ENCODE results near the gene TMEM209. TPM values are rescaled to one million over a fixed set of nuclear protein-coding genes. Genes with fewer than 3 reads are reported as not detected.

Gene TMEM209
- polyA plus RNA-seq, 1 donor (not counting 4 experiments of a cell fraction or from before 2014, with no cell fraction given): 20.0 TPM

DNA sequence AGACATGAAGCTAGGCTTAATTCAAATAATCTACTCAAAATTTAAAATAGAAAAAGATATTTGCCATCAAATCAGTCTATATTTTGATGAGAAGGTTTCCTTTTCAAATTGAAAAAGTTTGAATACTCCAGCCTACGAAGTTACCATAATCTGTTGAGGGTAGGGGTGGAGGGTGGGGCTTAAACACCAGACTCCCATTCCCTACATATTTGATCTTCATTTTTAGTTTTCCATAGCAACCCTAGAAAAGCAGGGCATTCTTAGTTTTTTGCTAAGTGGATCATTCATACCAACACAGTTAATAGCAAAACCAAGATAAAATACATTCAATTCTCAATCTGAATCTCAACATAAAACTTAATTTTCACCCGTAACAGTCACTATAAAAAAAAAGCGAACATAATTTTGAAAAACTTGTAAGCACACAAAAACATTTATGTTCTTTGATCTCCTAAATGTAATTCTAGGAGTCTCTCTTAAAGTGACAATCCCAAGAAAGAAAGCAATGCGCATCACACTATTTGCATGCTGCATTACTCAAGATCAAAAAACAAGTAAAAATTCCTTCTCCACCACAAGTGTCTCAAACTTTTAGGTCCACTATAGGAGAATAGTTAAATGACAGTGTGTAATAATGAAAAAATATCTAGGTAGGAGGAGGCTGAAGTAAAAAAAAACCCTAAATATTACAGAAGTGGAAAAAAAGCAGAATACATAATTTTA, 30.8 kb downstream of the TMEM209 start:
- Histone ChIP-seq H3K27me3 (ENCODE audit: control insufficient read depth, extremely low read depth, insufficient read depth, low read length) (no peaks in the 10 kb centered on the region), H3K9me1 (ENCODE audit: control insufficient read depth, extremely low read depth, insufficient read depth, low read length) (no peaks in the 10 kb centered on the region), H3K9me3 (ENCODE audit: control insufficient read depth, low read depth, low read length) (no peaks in the 10 kb centered on the region), H3K4me1 (ENCODE audit: control insufficient read depth, extremely low read depth, insufficient read depth, low read length) (no peaks in the 10 kb centered on the region), H3K27ac (ENCODE audit: control insufficient read depth, insufficient read depth, low read length) (no peak overlapping the region), H3K79me2 (ENCODE audit: control insufficient read depth, insufficient read depth, low read length) (no peaks in the 10 kb centered on the region), H3K9ac (ENCODE audit: control insufficient read depth, extremely low read depth, insufficient read depth, low read length) (no peak overlapping the region), H4K20me1 (ENCODE audit: control insufficient read depth, extremely low read depth, insufficient read depth, low read length) (no peaks in the 10 kb centered on the region), H3K4me2 (ENCODE audit: control insufficient read depth, extremely low read depth, insufficient read depth, low read depth, low read length) (no peak overlapping the region), H3K36me3 (ENCODE audit: control insufficient read depth in 2 of 2, extremely low read depth in 1 of 2, insufficient read depth in 2 of 2, low read length in 2 of 2) (peaks cover 6 to 7% of the 10 kb centered on the region in 2 experiments), H3K4me3 (ENCODE audit: control insufficient read depth in 2 of 3, extremely low read depth in 1 of 3, insufficient read depth in 2 of 3, low read depth in 1 of 3, low read length in 3 of 3) (no peak overlapping the region), H2AFZ (ENCODE audit: control insufficient read depth, low read length) (no peak overlapping the region)
- no peak for FAIRE-seq
- dilution Hi-C loops (cut with MboI; ENCODE audit: extremely low pct_ligation_motif_present, low sequenced_read_pairs): no loop called here
- DNase-seq (ENCODE audit: low read depth, low spot score): no peak
- TF ChIP-seq, protein P1, sequence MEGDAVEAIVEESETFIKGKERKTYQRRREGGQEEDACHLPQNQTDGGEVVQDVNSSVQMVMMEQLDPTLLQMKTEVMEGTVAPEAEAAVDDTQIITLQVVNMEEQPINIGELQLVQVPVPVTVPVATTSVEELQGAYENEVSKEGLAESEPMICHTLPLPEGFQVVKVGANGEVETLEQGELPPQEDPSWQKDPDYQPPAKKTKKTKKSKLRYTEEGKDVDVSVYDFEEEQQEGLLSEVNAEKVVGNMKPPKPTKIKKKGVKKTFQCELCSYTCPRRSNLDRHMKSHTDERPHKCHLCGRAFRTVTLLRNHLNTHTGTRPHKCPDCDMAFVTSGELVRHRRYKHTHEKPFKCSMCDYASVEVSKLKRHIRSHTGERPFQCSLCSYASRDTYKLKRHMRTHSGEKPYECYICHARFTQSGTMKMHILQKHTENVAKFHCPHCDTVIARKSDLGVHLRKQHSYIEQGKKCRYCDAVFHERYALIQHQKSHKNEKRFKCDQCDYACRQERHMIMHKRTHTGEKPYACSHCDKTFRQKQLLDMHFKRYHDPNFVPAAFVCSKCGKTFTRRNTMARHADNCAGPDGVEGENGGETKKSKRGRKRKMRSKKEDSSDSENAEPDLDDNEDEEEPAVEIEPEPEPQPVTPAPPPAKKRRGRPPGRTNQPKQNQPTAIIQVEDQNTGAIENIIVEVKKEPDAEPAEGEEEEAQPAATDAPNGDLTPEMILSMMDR (optimal IDR thresholded peaks at IDR 0.05 in 1 of 3, IDR thresholded peaks at IDR 0.05 in 1 of 3, conservative IDR thresholded peaks at IDR 0.05 in 1 of 3; ENCODE audit: extremely low read depth in 1 of 3, insufficient read depth in 2 of 3, low read length in 3 of 3): no peak
- TF ChIP-seq EZH2 (IDR thresholded peaks at IDR 0.05; ENCODE audit: low read length): no peak

- Histone ChIP-seq H3K79me2 (ENCODE audit: control insufficient read depth, insufficient read depth, low read length) (no peaks in the 10 kb centered on the region), H4K20me1 (ENCODE audit: control insufficient read depth, extremely low read depth, insufficient read depth, low read length) (no peaks in the 10 kb centered on the region), H3K36me3 (ENCODE audit: control insufficient read depth in 2 of 2, extremely low read depth in 1 of 2, insufficient read depth in 2 of 2, low read length in 2 of 2) (peaks cover 5 to 11% of the 10 kb centered on the region in 2 experiments), H2AFZ (ENCODE audit: control insufficient read depth, low read length) (no peak overlapping the region), H3K4me2 (ENCODE audit: control insufficient read depth, extremely low read depth, insufficient read depth, low read depth, low read length) (no peak overlapping the region), H3K9me1 (ENCODE audit: control insufficient read depth, extremely low read depth, insufficient read depth, low read length) (no peaks in the 10 kb centered on the region), H3K4me1 (ENCODE audit: control insufficient read depth, extremely low read depth, insufficient read depth, low read length) (no peaks in the 10 kb centered on the region), H3K9ac (ENCODE audit: control insufficient read depth, extremely low read depth, insufficient read depth, low read length) (no peak overlapping the region), H3K27ac (ENCODE audit: control insufficient read depth, insufficient read depth, low read length) (no peak overlapping the region), H3K9me3 (ENCODE audit: control insufficient read depth, low read depth, low read length) (no peaks in the 10 kb centered on the region), H3K27me3 (ENCODE audit: control insufficient read depth, extremely low read depth, insufficient read depth, low read length) (no peaks in the 10 kb centered on the region), H3K4me3 (ENCODE audit: control insufficient read depth in 2 of 3, extremely low read depth in 1 of 3, insufficient read depth in 2 of 3, low read depth in 1 of 3, low read length in 3 of 3) (no peak overlapping the region)
- dilution Hi-C loops (cut with MboI; ENCODE audit: extremely low pct_ligation_motif_present, low sequenced_read_pairs): no loop called here
- FAIRE-seq (no peak), DNase-seq (ENCODE audit: low read depth, low spot score) (no peak)
- TF ChIP-seq, protein P1 (optimal IDR thresholded peaks at IDR 0.05 in 1 of 3, IDR thresholded peaks at IDR 0.05 in 1 of 3, conservative IDR thresholded peaks at IDR 0.05 in 1 of 3; ENCODE audit: extremely low read depth in 1 of 3, insufficient read depth in 2 of 3, low read length in 3 of 3): no peak
- TF ChIP-seq EZH2 (IDR thresholded peaks at IDR 0.05; ENCODE audit: low read length): no peak
Measured at GRCh38 chr7:130162196-130162595, 43.0 kb downstream of the TMEM209 start.

All from keratinocyte (primary cell).